Endothelial cell of umbilical vein (primary cell): ENCODE results near the gene PTCSC3. TPM values are rescaled to one million over a fixed set of nuclear protein-coding genes. Genes with fewer than 3 reads are reported as not detected.

Experiments used
- BruUV-seq: library from RNA; stranded (reverse); fragments of 400-500 nt; replicated peaks from 2 replicates; lab custom pipeline; 2021; lab: Mats Ljungman, UMichigan
- CTCF ChIA-PET: fragments of 300-600, 350-600 bp; sonication (Branson Sonifier 250); formaldehyde crosslinking; loops from one replicate; lab custom pipeline; 2021; ENCODE audit warnings: antibody characterized with exemption, inconsistent platforms; lab: Charles Lee
- POLR2A ChIA-PET: fragments of 300-600, 350-600 bp; sonication (Branson Sonifier 250); formaldehyde crosslinking; loops from one replicate; lab custom pipeline; 2021; ENCODE audit warnings: antibody characterized with exemption, inconsistent platforms; lab: Charles Lee
- DNase-seq: peaks from one replicate; pipeline ENCODE4 v3.0.0-alpha.2; 2011; ENCODE audit warnings: low read depth, low spot score
- FAIRE-seq: peaks from 2 replicates; lab custom pipeline; 2011; peaks lifted over from hg19 to GRCh38; lab: Jason Lieb, UNC
- H2AFZ ChIP-seq: 2 replicates; pipeline ENCODE4 v1.6.0; 2012; ENCODE audit warnings: low read depth, low read length, control low read depth, inconsistent platforms
- H3K27ac ChIP-seq: 2 replicates; pipeline ENCODE4 v1.5.1; 2011; ENCODE audit warnings: low read depth, mild to moderate bottlenecking, control low read depth, low read length, moderate library complexity; ENCODE audit not compliant: insufficient read depth
- H3K27me3 ChIP-seq, 2 experiments: 2 replicates each; pipeline versions ENCODE4 v1.6.0 to v1.6.1; 2011; ENCODE audit warnings: low read length in 2 of 2, mixed read lengths in 1 of 2; ENCODE audit not compliant: control insufficient read depth in 2 of 2, insufficient read depth in 2 of 2
- H3K36me3 ChIP-seq, 2 experiments: 2 replicates in 1 of 2; 3 replicates in 1 of 2; pipeline ENCODE4 v1.5.1; 2011; ENCODE audit warnings: low read length in 2 of 2, mild to moderate bottlenecking in 1 of 2, moderate library complexity in 1 of 2; ENCODE audit not compliant: control insufficient read depth in 2 of 2, insufficient read depth in 2 of 2; ENCODE audit errors: extremely low read depth in 1 of 2
- H3K4me1 ChIP-seq: 3 replicates; pipeline ENCODE4 v1.5.1; 2011; ENCODE audit warnings: mild to moderate bottlenecking, low read length; ENCODE audit not compliant: control insufficient read depth, insufficient read depth; ENCODE audit errors: extremely low read depth
- H3K4me2 ChIP-seq: 2 replicates; pipeline ENCODE4 v1.6.1; 2011; ENCODE audit warnings: low read length, control low read depth, mixed read lengths; ENCODE audit not compliant: insufficient read depth
- H3K4me3 ChIP-seq, 3 experiments: fragments of 200-600 bp in 1 of 3; sonication (generic), shearing (Covaris generic) in 1 of 3; replicated peaks in 1 of 3; 2 replicates each; pipeline ENCODE4 v1.5.1; 2011 to 2016; ENCODE audit warnings: control low read depth in 3 of 3, low read length in 3 of 3, mild to moderate bottlenecking in 2 of 3, inconsistent platforms in 1 of 3, low read depth in 1 of 3, moderate library complexity in 1 of 3; ENCODE audit not compliant: insufficient read depth in 1 of 3
- H3K79me2 ChIP-seq: 2 replicates; pipeline ENCODE4 v1.6.0; 2012; ENCODE audit warnings: low read length, inconsistent platforms; ENCODE audit not compliant: control insufficient read depth, insufficient read depth
- H3K9ac ChIP-seq: replicated peaks from 2 replicates; pipeline ENCODE3; 2011; ENCODE audit warnings: low read length, control low read depth; ENCODE audit not compliant: insufficient read depth; ENCODE audit errors: extremely low read depth
- H3K9me1 ChIP-seq: replicated peaks from 3 replicates; pipeline ENCODE4 v1.6.0; 2011; ENCODE audit warnings: mild to moderate bottlenecking, low read length; ENCODE audit not compliant: control insufficient read depth, insufficient read depth; ENCODE audit errors: extremely low read depth
- H3K9me3 ChIP-seq: replicated peaks from 2 replicates; pipeline ENCODE4 v1.5.1; 2012; ENCODE audit warnings: low read length, inconsistent platforms; ENCODE audit not compliant: control insufficient read depth, insufficient read depth
- H4K20me1 ChIP-seq: replicated peaks from 2 replicates; pipeline ENCODE3; 2011; ENCODE audit warnings: mild to moderate bottlenecking, low read length; ENCODE audit not compliant: control insufficient read depth, insufficient read depth; ENCODE audit errors: extremely low read depth
- EZH2 ChIP-seq: IDR thresholded peaks from 2 replicates; pipeline ENCODE4 v1.6.1; 2012; ENCODE audit warnings: borderline replicate concordance, low read depth, mild to moderate bottlenecking, moderate library complexity, low read length, inconsistent platforms; ENCODE audit not compliant: severe bottlenecking
- FOS ChIP-seq: IDR thresholded peaks from 2 replicates; pipeline ENCODE4 v1.6.1; 2011; ENCODE audit warnings: mild to moderate bottlenecking, low read length, moderate library complexity, borderline replicate concordance; ENCODE audit not compliant: insufficient read depth
- GATA2 ChIP-seq: IDR thresholded peaks from 2 replicates; pipeline ENCODE4 v1.7.0; 2011; ENCODE audit warnings: low read depth, mild to moderate bottlenecking, moderate library complexity, mixed read lengths, low read length; ENCODE audit not compliant: insufficient read length, insufficient read depth
- JUN ChIP-seq: IDR thresholded peaks from 2 replicates; pipeline ENCODE4 v1.6.1; 2011; ENCODE audit warnings: borderline replicate concordance, low read depth; ENCODE audit not compliant: insufficient read length, insufficient read depth
- MYC ChIP-seq: IDR thresholded peaks from one replicate; pipeline ENCODE4 v1.6.1; 2011; ENCODE audit warnings: mild to moderate bottlenecking, low read depth, low read length
- POLR2A ChIP-seq: IDR thresholded peaks from 2 replicates; pipeline ENCODE4 v1.6.1; 2012; ENCODE audit warnings: low read depth, mild to moderate bottlenecking, control low read depth, low read length
- POLR2AphosphoS5 ChIP-seq: IDR thresholded peaks from 2 replicates; pipeline ENCODE4 v1.6.1; 2012; ENCODE audit warnings: low read depth, mild to moderate bottlenecking, control low read depth, low read length, moderate library complexity; ENCODE audit not compliant: insufficient read depth
- dilution Hi-C: fragments of 300-500 bp; cut with MboI; formaldehyde crosslinking; loops from one replicate; pipeline ENCODE4 v1.15.0; 2019; ENCODE audit warnings: low sequenced_read_pairs; ENCODE audit not compliant: extremely low pct_ligation_motif_present
- intact Hi-C: fragments of 100-400 bp; cut with micrococcal nuclease; formaldehyde crosslinking; loops from one replicate; pipeline ENCODE4 v1.10.0; 2022
- polyA plus RNA-seq, 4 experiments: library from polyadenylated mRNA; depleted of rRNA in 3 of 4; stranded (reverse) in 3 of 4; unstranded in 1 of 4; fragments of >200 nt; gene quantifications; 2 replicates each; pipeline versions ENCODE4 v1.2.1 to v1.2.3, GENCODE V29; 2011 to 2012; ENCODE audit warnings: missing spikeins in 1 of 4
- total RNA-seq: library from RNA; stranded (reverse); gene quantifications from 2 replicates; pipeline ENCODE4 v1.2.3, GENCODE V29; 2021
- TF ChIP-seq, protein P1 (sequence below): IDR thresholded peaks from 2 replicates; pipeline ENCODE4 v1.6.1; 2011; ENCODE audit not compliant: insufficient read depth, insufficient read length
- TF ChIP-seq, protein P2 (sequence below), 2 donors: IDR thresholded peaks; 1 replicate in 1 of 2; 2 replicates in 1 of 2; pipeline ENCODE4 v1.5.1; 2011; ENCODE audit warnings: low read length in 2 of 2, mild to moderate bottlenecking in 2 of 2, moderate library complexity in 2 of 2, control low read depth in 1 of 2, inconsistent platforms in 1 of 2, low read depth in 1 of 2; ENCODE audit not compliant: insufficient read depth in 1 of 2; ENCODE audit errors: extremely low read depth in 1 of 2

PTCSC3 gene
- total and polyA plus RNA-seq, 2 donors (not counting 3 experiments of a cell fraction or from before 2014, with no cell fraction given) = not detected

DNA sequence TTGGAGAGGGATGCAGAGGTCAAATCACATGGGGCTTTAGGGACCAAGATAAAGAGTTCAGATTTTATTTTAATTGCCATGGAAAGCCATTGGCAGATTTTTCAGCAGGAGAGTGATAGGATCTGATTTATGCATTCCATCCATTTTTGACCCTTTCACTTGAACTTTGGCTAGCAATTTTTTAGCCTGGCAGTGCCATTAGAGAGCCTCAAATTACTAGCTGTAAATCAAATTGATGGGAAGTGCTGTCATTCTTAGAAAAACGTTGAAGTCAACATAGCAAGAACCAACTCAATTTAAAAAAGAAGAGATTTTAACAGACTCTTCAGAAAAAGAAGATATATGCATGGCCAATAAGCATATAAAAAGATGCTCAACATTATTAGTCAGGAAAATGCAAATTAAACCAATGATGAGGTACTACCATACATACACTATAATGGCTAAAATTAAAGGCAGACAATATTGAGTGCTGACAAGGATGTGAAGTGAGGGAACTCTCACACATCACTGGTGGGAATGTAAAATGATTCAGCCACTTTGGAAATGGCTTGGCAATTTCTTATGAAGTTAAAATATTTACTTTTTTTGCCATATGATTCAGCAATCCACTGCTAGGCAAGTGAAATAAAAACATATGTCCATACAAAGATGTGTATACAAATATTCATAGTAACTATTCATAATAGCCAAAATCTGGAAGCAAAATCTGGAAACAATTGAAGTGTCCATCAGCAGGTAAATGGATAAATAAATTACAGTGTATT, 89.7 kb downstream of the PTCSC3 start:
- Histone ChIP-seq H3K27me3 (no peaks in the 10 kb centered on the region), H3K4me2 (no peak overlapping the region), H3K79me2 (no peaks in the 10 kb centered on the region), H3K9ac (no peak overlapping the region), H3K9me3 (no peaks in the 10 kb centered on the region), H3K9me1 (no peaks in the 10 kb centered on the region), H2AFZ (no peak overlapping the region), H4K20me1 (no peaks in the 10 kb centered on the region), H3K36me3 (no peaks in the 10 kb centered on the region), H3K4me1 (no peaks in the 10 kb centered on the region), H3K4me3 (no peak overlapping the region), H3K27ac (no peak overlapping the region)
- ChIA-PET POLR2A (no interaction called here), CTCF (interaction anchor here (1.5 to 1.8 kb wide), 2 partner anchors 16 to 18 kb away, joined by 3 to 4 read pairs; no protein-coding TSS in a partner anchor)
- no peak for FAIRE-seq
- TF ChIP-seq, protein P1, sequence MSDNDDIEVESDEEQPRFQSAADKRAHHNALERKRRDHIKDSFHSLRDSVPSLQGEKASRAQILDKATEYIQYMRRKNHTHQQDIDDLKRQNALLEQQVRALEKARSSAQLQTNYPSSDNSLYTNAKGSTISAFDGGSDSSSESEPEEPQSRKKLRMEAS = no peak
- TF ChIP-seq GATA2 (no peak), POLR2A (no peak), FOS (no peak), MYC (no peak), JUN (no peak), POLR2AphosphoS5 (no peak), EZH2 (no peak)
- TF ChIP-seq, protein P2, sequence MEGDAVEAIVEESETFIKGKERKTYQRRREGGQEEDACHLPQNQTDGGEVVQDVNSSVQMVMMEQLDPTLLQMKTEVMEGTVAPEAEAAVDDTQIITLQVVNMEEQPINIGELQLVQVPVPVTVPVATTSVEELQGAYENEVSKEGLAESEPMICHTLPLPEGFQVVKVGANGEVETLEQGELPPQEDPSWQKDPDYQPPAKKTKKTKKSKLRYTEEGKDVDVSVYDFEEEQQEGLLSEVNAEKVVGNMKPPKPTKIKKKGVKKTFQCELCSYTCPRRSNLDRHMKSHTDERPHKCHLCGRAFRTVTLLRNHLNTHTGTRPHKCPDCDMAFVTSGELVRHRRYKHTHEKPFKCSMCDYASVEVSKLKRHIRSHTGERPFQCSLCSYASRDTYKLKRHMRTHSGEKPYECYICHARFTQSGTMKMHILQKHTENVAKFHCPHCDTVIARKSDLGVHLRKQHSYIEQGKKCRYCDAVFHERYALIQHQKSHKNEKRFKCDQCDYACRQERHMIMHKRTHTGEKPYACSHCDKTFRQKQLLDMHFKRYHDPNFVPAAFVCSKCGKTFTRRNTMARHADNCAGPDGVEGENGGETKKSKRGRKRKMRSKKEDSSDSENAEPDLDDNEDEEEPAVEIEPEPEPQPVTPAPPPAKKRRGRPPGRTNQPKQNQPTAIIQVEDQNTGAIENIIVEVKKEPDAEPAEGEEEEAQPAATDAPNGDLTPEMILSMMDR (IDR thresholded peaks at IDR 0.05; ENCODE audit: extremely low read depth in 1 of 2, insufficient read depth in 1 of 2, low read depth in 1 of 2, low read length in 2 of 2) = no peak
- BruUV-seq = no TSS peak
- intact Hi-C loops (no loop called here), dilution Hi-C loops (no loop called here)
- DNase-seq = no peak
